VCaP (cell line): Measurements from ENCODE around the gene PHLDB2.

ENCODE experiments used
- H3K27ac ChIP-seq: fragments of 450-650 bp; 2 replicates; pipeline ENCODE4 v1.5.1; 2017
- CTCF ChIP-seq: fragments of 450-650 bp; conservative IDR thresholded peaks from 2 replicates; pipeline ENCODE4 v1.5.1; 2017; ENCODE audit warnings: mild to moderate bottlenecking, moderate library complexity

Gene PHLDB2

GRCh38 chr3:112020674-112021085, 161.6 kb downstream of the PHLDB2 start:
- no peak for TF ChIP-seq CTCF
- no peak overlapping the region for H3K27ac ChIP-seq
